Activated B cell treated with CpG ODN at 0.5 μM for 24 hours (primary cell): ENCODE data around the gene MLN. TPM values are rescaled to one million over a fixed set of nuclear protein-coding genes. Genes with fewer than 3 reads are reported as not detected.

Source experiments
- ATAC-seq: fragments of 200-7000 bp; cut with Tn5 transposase; one replicate; pipeline ENCODE4 v1.10.0; 2021; ENCODE audit warnings: low read depth, mild to moderate bottlenecking, moderate library complexity
- CTCF ChIA-PET: fragments of 350-600 bp; sonication (Branson Sonifier 250); formaldehyde crosslinking; loops from one replicate; lab custom pipeline; 2021; ENCODE audit warnings: antibody characterized with exemption; lab: Charles Lee
- POLR2A ChIA-PET: fragments of 350-600 bp; sonication (Branson Sonifier 250); formaldehyde crosslinking; loops from one replicate; lab custom pipeline; 2021; ENCODE audit warnings: antibody characterized with exemption; lab: Charles Lee
- DNase-seq: peaks from one replicate; pipeline ENCODE4 v3.0.0; 2022
- H3K27ac Mint-ChIP-seq: one replicate; pipeline ENCODE4 v1.8.0; 2020; ENCODE audit warnings: mixed read lengths
- H3K27me3 Mint-ChIP-seq: one replicate; pipeline ENCODE4 v1.8.0; 2021; ENCODE audit warnings: mixed read lengths
- H3K36me3 Mint-ChIP-seq: one replicate; pipeline ENCODE4 v1.8.0; 2021; ENCODE audit warnings: low read depth, mixed read lengths
- H3K4me1 Mint-ChIP-seq: one replicate; pipeline ENCODE4 v1.8.0; 2021; ENCODE audit warnings: mixed read lengths
- H3K4me3 Mint-ChIP-seq: one replicate; pipeline ENCODE4 v1.8.0; 2020; ENCODE audit warnings: mild to moderate bottlenecking, mixed read lengths
- H3K9me3 Mint-ChIP-seq: one replicate; pipeline ENCODE4 v1.8.0; 2020; ENCODE audit warnings: mixed read lengths
- CTCF ChIP-seq: fragments of 200-600 bp; IDR thresholded peaks from one replicate; pipeline ENCODE4 v1.8.0; 2022; ENCODE audit warnings: antibody characterized with exemption, mild to moderate bottlenecking
- intact Hi-C: fragments of 100-400 bp; cut with micrococcal nuclease; formaldehyde crosslinking; loops from one replicate; pipeline ENCODE4 v1.15.1; 2024
- total RNA-seq: library from RNA; stranded (reverse); gene quantifications from 2 replicates; pipeline ENCODE4 v1.2.3, GENCODE V29; 2022

The MLN gene
- total RNA-seq, 1 donor from 2014 or later, result not detected

- DNase-seq (no peak), ATAC-seq (no peak)
- intact Hi-C loops, result loop anchor here (5.0 kb wide), 3 partner anchors 353 to 1682 kb away; partner anchors contain the start of genes RPL10A, RPS18 and VPS52
- POLR2A ChIA-PET, result interaction anchor here (1.6 kb wide), 1 partner anchor 12 kb away, joined by 3 read pairs; no protein-coding TSS in a partner anchor
- CTCF ChIA-PET, result no interaction called here
- H3K27ac Mint-ChIP-seq, result no peak overlapping the region
- H3K9me3 Mint-ChIP-seq, result no peaks in the 10 kb centered on the region
- no peak overlapping the region for H3K4me3 Mint-ChIP-seq
- peaks cover 49% of the 10 kb centered on the region for H3K4me1 Mint-ChIP-seq
- H3K36me3 Mint-ChIP-seq, result peaks cover 53% of the 10 kb centered on the region
- no peak for TF ChIP-seq CTCF
- no peaks in the 10 kb centered on the region for H3K27me3 Mint-ChIP-seq
Measured at GRCh38 chr6:33785778-33786177, 18.0 kb downstream of the MLN start.

GRCh38 chr6:33784787-33785186, 19.0 kb downstream of the MLN start:
- Mint-ChIP-seq H3K9me3 (no peaks in the 10 kb centered on the region), H3K27me3 (no peaks in the 10 kb centered on the region), H3K36me3 (peaks cover 63% of the 10 kb centered on the region), H3K4me1 (peaks cover 48% of the 10 kb centered on the region), H3K27ac (no peak overlapping the region), H3K4me3 (no peak overlapping the region)
- TF ChIP-seq CTCF, result no peak
- CTCF ChIA-PET, result no interaction called here
- intact Hi-C loops, result loop anchor here (5.0 kb wide), 3 partner anchors 352 to 1683 kb away; partner anchors contain the start of genes RPL10A, RPS18 and VPS52
- POLR2A ChIA-PET, result no interaction called here
- DNase-seq (no peak), ATAC-seq (no peak)

GRCh38 chr6:33783781-33784520, 19.9 kb downstream of the MLN start:
- peaks cover 42% of the 10 kb centered on the region for H3K4me1 Mint-ChIP-seq
- H3K27ac Mint-ChIP-seq, result no peak overlapping the region
- DNase-seq, result no peak
- ChIA-PET CTCF (no interaction called here), POLR2A (no interaction called here)
- peaks cover 71% of the 10 kb centered on the region for H3K36me3 Mint-ChIP-seq
- H3K4me3 Mint-ChIP-seq, result no peak overlapping the region
- no peaks in the 10 kb centered on the region for H3K27me3 Mint-ChIP-seq
- intact Hi-C loops, result no loop called here
- ATAC-seq, result no peak
- H3K9me3 Mint-ChIP-seq, result no peaks in the 10 kb centered on the region
- no peak for TF ChIP-seq CTCF

GRCh38 chr6:33782561-33782960, 21.2 kb downstream of the MLN start:
- DNase-seq (no peak), ATAC-seq (no peak)
- intact Hi-C loops, result no loop called here
- H3K27me3 Mint-ChIP-seq, result no peaks in the 10 kb centered on the region
- no peak for TF ChIP-seq CTCF
- H3K9me3 Mint-ChIP-seq, result no peaks in the 10 kb centered on the region
- H3K4me3 Mint-ChIP-seq, result no peak overlapping the region
- CTCF ChIA-PET, result interaction anchor here (1.8 to 2.1 kb wide), 2 partner anchors 11 to 13 kb away, joined by 6 read pairs; no protein-coding TSS in a partner anchor
- H3K27ac Mint-ChIP-seq, result no peak overlapping the region
- H3K4me1 Mint-ChIP-seq, result peaks cover 36% of the 10 kb centered on the region
- POLR2A ChIA-PET, result no interaction called here
- peaks cover 82% of the 10 kb centered on the region for H3K36me3 Mint-ChIP-seq

- DNase-seq, result no peak
- Mint-ChIP-seq H3K4me3 (no peak overlapping the region), H3K9me3 (no peaks in the 10 kb centered on the region), H3K4me1 (peaks cover 24% of the 10 kb centered on the region), H3K27ac (no peak overlapping the region), H3K36me3 (peaks cover 93% of the 10 kb centered on the region), H3K27me3 (no peaks in the 10 kb centered on the region)
- intact Hi-C loops, result no loop called here
- ATAC-seq, result no peak
- ChIA-PET POLR2A (no interaction called here), CTCF (interaction anchor here (1.8 to 2.1 kb wide), 2 partner anchors 10 to 12 kb away, joined by 6 read pairs; no protein-coding TSS in a partner anchor)
- TF ChIP-seq CTCF, result no peak
Measured at GRCh38 chr6:33781131-33781975, 22.4 kb downstream of the MLN start.
